K562 (cell line): ENCODE measurements around the gene PRKCE. TPM values are rescaled to one million over a fixed set of nuclear protein-coding genes. Genes with fewer than 3 reads are reported as not detected.

Source experiments
- ATAC-seq: fragments of 200-7000 bp; cut with Tn5 transposase; 3 replicates; pipeline ENCODE4 v1.9.1; 2020; ENCODE audit warnings: moderate library complexity
- BruUV-seq: library from RNA; stranded (reverse); fragments of 400-500 nt; replicated peaks from 2 replicates; lab custom pipeline; 2021; lab: Mats Ljungman, UMichigan
- CTCF ChIA-PET: fragments of 300-600 bp; formaldehyde crosslinking; extraction: SDS; loops from one replicate; lab custom pipeline; 2021; ENCODE audit warnings: low intra/inter-chr PET ratio; lab: Yijun Ruan, JAX
- POLR2A ChIA-PET: fragments of 300-600, 350-650 bp; sonication (Branson Sonifier 250); formaldehyde crosslinking; extraction: SDS; loops from one replicate; lab custom pipeline; 2021; ENCODE audit warnings: antibody characterized with exemption, inconsistent platforms; lab: Yijun Ruan, JAX
- DNase-seq, 4 experiments: peaks; one replicate each; pipeline versions ENCODE4 v3.0.0 to v3.0.0-alpha.2; 2011 to 2018; ENCODE audit warnings: low spot score in 3 of 4, mixed read lengths in 3 of 4; ENCODE audit errors: extremely low read depth in 1 of 4
- FAIRE-seq: peaks from 2 replicates; lab custom pipeline; 2011; peaks lifted over from hg19 to GRCh38; lab: Jason Lieb, UNC
- H2AFZ ChIP-seq: 2 replicates; pipeline ENCODE4 v1.6.0; 2011; ENCODE audit warnings: low read depth, low read length, control low read depth, inconsistent platforms
- H3K27ac ChIP-seq: fragments of 200-600 bp; 3 replicates; pipeline ENCODE4 v1.8.0; 2011; ENCODE audit warnings: low read depth, mild to moderate bottlenecking, control low read depth, inconsistent platforms, low read length, moderate library complexity, mixed read lengths; ENCODE audit errors: extremely low read depth
- H3K27me3 ChIP-seq, 2 experiments: fragments of 300-600 bp in 1 of 2; 2 replicates in 1 of 2; 3 replicates in 1 of 2; pipeline versions ENCODE4 v1.6.0 to v1.8.0; 2011; ENCODE audit warnings: inconsistent platforms in 2 of 2, low read length in 2 of 2, mild to moderate bottlenecking in 1 of 2, mixed read lengths in 1 of 2, moderate library complexity in 1 of 2; ENCODE audit not compliant: control insufficient read depth in 2 of 2, insufficient read depth in 2 of 2
- H3K36me3 ChIP-seq: fragments of 300-600 bp; 3 replicates; pipeline ENCODE4 v1.8.0; 2011; ENCODE audit warnings: mild to moderate bottlenecking, low read length, inconsistent platforms; ENCODE audit not compliant: control insufficient read depth, insufficient read depth
- H3K4me1 ChIP-seq, 2 experiments: fragments of 200-600 bp in 1 of 2; replicated peaks in 1 of 2; 2 replicates in 1 of 2; 3 replicates in 1 of 2; pipeline versions ENCODE4 v1.5.1 to v1.8.0; 2011; ENCODE audit warnings: inconsistent platforms in 2 of 2, low read length in 2 of 2, mild to moderate bottlenecking in 1 of 2, mixed read lengths in 1 of 2, moderate library complexity in 1 of 2; ENCODE audit not compliant: control insufficient read depth in 2 of 2, insufficient read depth in 2 of 2
- H3K4me2 ChIP-seq: 2 replicates; pipeline ENCODE4 v1.6.1; 2011; ENCODE audit warnings: low read length, control low read depth, inconsistent platforms, mixed read lengths; ENCODE audit not compliant: insufficient read depth
- H3K4me3 ChIP-seq: fragments of 200-600 bp; sonication (generic), shearing (Covaris generic); 2 replicates; pipeline ENCODE4 v1.5.1; 2016; ENCODE audit warnings: control low read depth, inconsistent platforms
- H3K79me2 ChIP-seq: fragments of 200-600 bp; 3 replicates; pipeline ENCODE4 v1.8.0; 2011; ENCODE audit warnings: low read length, inconsistent platforms; ENCODE audit not compliant: control insufficient read depth, insufficient read depth
- H3K9ac ChIP-seq, 2 experiments: 2 replicates each; pipeline versions ENCODE4 v1.6.0 to v1.6.1; 2011; ENCODE audit warnings: low read depth in 2 of 2, low read length in 2 of 2, control low read depth in 1 of 2, inconsistent platforms in 1 of 2, mild to moderate bottlenecking in 1 of 2, mixed read lengths in 1 of 2; ENCODE audit not compliant: insufficient read depth in 1 of 2
- H3K9me1 ChIP-seq: one replicate; pipeline ENCODE4 v1.6.0; 2011; ENCODE audit warnings: inconsistent platforms, mild to moderate bottlenecking, low read length, moderate library complexity; ENCODE audit not compliant: control insufficient read depth, insufficient read depth
- H3K9me3 ChIP-seq: replicated peaks from 2 replicates; pipeline ENCODE4 v1.5.1; 2011; ENCODE audit warnings: low read depth, low read length, inconsistent platforms; ENCODE audit not compliant: control insufficient read depth, insufficient read depth
- H4K20me1 ChIP-seq: replicated peaks from 2 replicates; pipeline ENCODE4 v1.6.1; 2011; ENCODE audit warnings: low read length, inconsistent platforms, mixed read lengths; ENCODE audit not compliant: control insufficient read depth, insufficient read depth
- ADNP ChIP-seq: fragments of 200-800 bp; sonication (Bioruptor generic); IDR thresholded peaks from 2 replicates; pipeline ENCODE4 v1.6.1; 2016; ENCODE audit warnings: missing genetic modification characterization, missing compliant biosample characterization
- ATF2 ChIP-seq: sonication (generic); formaldehyde crosslinking; IDR thresholded peaks from 2 replicates; pipeline ENCODE4 v1.8.1; 2022; ENCODE audit warnings: missing genetic modification reagents
- CCAR2 ChIP-seq: fragments of 200-400 bp; formaldehyde crosslinking; IDR thresholded peaks from 2 replicates; pipeline ENCODE4 v1.6.1; 2017; ENCODE audit warnings: mild to moderate bottlenecking, low read depth, low read length
- CTCF ChIP-seq, 3 experiments: IDR thresholded peaks in 2 of 3; conservative IDR thresholded peaks in 1 of 3; 2 replicates each; pipeline ENCODE4 v1.5.1; 2011 to 2012; ENCODE audit warnings: low read length in 3 of 3, mild to moderate bottlenecking in 3 of 3, control low read depth in 2 of 3, improper control_type of control experiment in 1 of 3, inconsistent platforms in 1 of 3, low read depth in 1 of 3, mixed read lengths in 1 of 3, moderate library complexity in 1 of 3; ENCODE audit not compliant: insufficient read depth in 2 of 3
- E4F1 ChIP-seq: fragments of 250-450 bp; sonication (Bioruptor Pico); IDR thresholded peaks from 2 replicates; pipeline ENCODE4 v1.5.0; 2021; ENCODE audit warnings: mild to moderate bottlenecking, borderline replicate concordance
- ERF ChIP-seq: fragments of 450-650 bp; formaldehyde crosslinking; IDR thresholded peaks from 2 replicates; pipeline ENCODE4 v1.4.0; 2020; ENCODE audit warnings: mild to moderate bottlenecking, mixed read lengths
- FOXA1 ChIP-seq: fragments of 450-650 bp; IDR thresholded peaks from 2 replicates; pipeline ENCODE4 v1.6.1; 2016; ENCODE audit warnings: mild to moderate bottlenecking, borderline replicate concordance
- HBP1 ChIP-seq: fragments of 450-650 bp; formaldehyde crosslinking; IDR thresholded peaks from 2 replicates; pipeline ENCODE4 v1.4.0; 2022; ENCODE audit warnings: missing genetic modification characterization
- HDAC8 ChIP-seq: fragments of 450-650 bp; IDR thresholded peaks from 2 replicates; pipeline ENCODE4 v1.6.1; 2016; ENCODE audit warnings: mild to moderate bottlenecking, missing genetic modification characterization, moderate library complexity, missing compliant biosample characterization
- MYBL2 ChIP-seq, 2 experiments: fragments of 450-650 bp in 1 of 2; sonication (generic) in 1 of 2; formaldehyde crosslinking in 1 of 2; IDR thresholded peaks; 2 replicates each; pipeline versions ENCODE4 v1.6.1 to v1.8.1; 2017 to 2022; ENCODE audit warnings: borderline replicate concordance in 1 of 2, inconsistent platforms in 1 of 2, low read depth in 1 of 2, mild to moderate bottlenecking in 1 of 2, missing genetic modification reagents in 1 of 2, moderate library complexity in 1 of 2
- ZNF133 ChIP-seq: fragments of 250-450 bp; sonication (Bioruptor Pico); IDR thresholded peaks from 2 replicates; pipeline ENCODE4 v1.4.0; 2020; ENCODE audit warnings: mild to moderate bottlenecking
- ZNF24 ChIP-seq: fragments of 450-650 bp; IDR thresholded peaks from 2 replicates; pipeline ENCODE4 v1.6.1; 2016
- ZNF280A ChIP-seq: fragments of 450-650 bp; IDR thresholded peaks from 2 replicates; pipeline ENCODE4 v1.6.1; 2018; ENCODE audit warnings: mild to moderate bottlenecking, low read depth; ENCODE audit not compliant: partially characterized antibody
- ZNF668 ChIP-seq: fragments of 250-450 bp; sonication (Bioruptor Pico); IDR thresholded peaks from 2 replicates; pipeline ENCODE4 v1.8.0; 2022; ENCODE audit warnings: mild to moderate bottlenecking, inconsistent platforms
- WGBS: fragments of 100-300 bp; shearing (Covaris generic); methylation state at CpG from one replicate; pipeline ENCODE4 v1.1.6; 2016; ENCODE audit warnings: low coverage, mixed read lengths; ENCODE audit not compliant: insufficient coverage; ENCODE audit errors: missing lambda C conversion rate; 5-methylcytosine and 5-hydroxymethylcytosine counted together
- in situ Hi-C: fragments of 300-500 bp; cut with MboI; formaldehyde crosslinking; loops from 4 replicates; pipeline ENCODE4 v1.15.0; 2018; ENCODE audit warnings: inconsistent platforms, mixed read lengths
- intact Hi-C: fragments of 100-400 bp; cut with micrococcal nuclease; formaldehyde crosslinking; loops from 2 replicates; pipeline ENCODE4 v1.14.2; 2022
- polyA plus RNA-seq, 8 experiments: library from polyadenylated mRNA; depleted of rRNA in 4 of 8; stranded (reverse) in 5 of 8; unstranded in 3 of 8; fragments of >200 nt; fragmentation: Nextera tagmentation in 2 of 8; fragmentation: Illumina TruSeq in 1 of 8; extraction: Ambion mirVana in 2 of 8; extraction: Trizol in 1 of 8; gene quantifications; 2 replicates each; pipeline versions ENCODE4 v1.2.1 to v1.2.3, GENCODE V29; 2011 to 2014; ENCODE audit warnings: inconsistent platforms in 1 of 8, missing spikeins in 1 of 8
- total RNA-seq, 7 experiments: library from RNA; depleted of rRNA in 6 of 7; stranded (reverse); fragments of >200 nt in 6 of 7; fragmentation: Illumina TruSeq in 2 of 7; extraction: Trizol in 2 of 7; gene quantifications; 2 replicates each; pipeline versions ENCODE4 v1.2.1 to v1.2.3, GENCODE V29; 2011 to 2021; ENCODE audit warnings: low replicate concordance in 1 of 7

PRKCE gene
- total and polyA plus RNA-seq, 9 of the 15 experiments (the other 6 are each of a cell fraction or from before 2014, with no cell fraction given) = 0.06 to 1.0 (median 0.22) TPM; not detected in 1

GRCh38 chr2:45668509-45668908, 17.0 kb downstream of the PRKCE start:
- in situ Hi-C loops = no loop called here
- no peak overlapping the region for H3K4me2 ChIP-seq
- peaks cover 5 to 7% of the 10 kb centered on the region in 2 experiments; a peak in 4 of 5 replicates for H3K27me3 ChIP-seq
- no peak overlapping the region for H2AFZ ChIP-seq
- DNase-seq (no peak), ATAC-seq (no peak), FAIRE-seq (no peak)
- ChIA-PET CTCF (no interaction called here), POLR2A (no interaction called here)
- intact Hi-C loops = no loop called here
- BruUV-seq = no TSS peak
- peaks cover 0 to 4% of the 10 kb centered on the region in 2 experiments; a peak in 2 of 5 replicates for H3K4me1 ChIP-seq
- H3K79me2 ChIP-seq = no peaks in the 10 kb centered on the region
- no peaks in the 10 kb centered on the region for H3K9me3 ChIP-seq
- no peak overlapping the region for H3K27ac ChIP-seq
- no peaks in the 10 kb centered on the region for H3K9me1 ChIP-seq
- H4K20me1 ChIP-seq = no peaks in the 10 kb centered on the region
- WGBS = 25% methylated on average over 7 of the region's 7 CpGs
- H3K9ac ChIP-seq = no peak overlapping the region
- H3K4me3 ChIP-seq = no peak overlapping the region
- no peaks in the 10 kb centered on the region for H3K36me3 ChIP-seq
- TF ChIP-seq HBP1 = no peak
- no peak for TF ChIP-seq E4F1 (CRISPR knock-in tag)
- no peak for TF ChIP-seq FOXA1
- TF ChIP-seq ZNF24 = no peak
- no peak for TF ChIP-seq ZNF280A
- peak; percentile 74 for TF ChIP-seq ADNP (tag)
- no peak for TF ChIP-seq MYBL2 (IDR thresholded peaks at IDR 0.05; ENCODE audit: low read depth)
- no peak for TF ChIP-seq MYBL2 (CRISPR knock-in tag; IDR thresholded peaks at IDR 0.05; ENCODE audit: borderline replicate concordance)
- TF ChIP-seq CCAR2 = no peak
- TF ChIP-seq ERF (CRISPR knock-in tag) = no peak
- TF ChIP-seq ZNF668 (CRISPR knock-in tag) = no peak
- TF ChIP-seq ATF2 = no peak
- TF ChIP-seq HDAC8 (tag) = no peak
- no peak for TF ChIP-seq CTCF (IDR thresholded peaks at IDR 0.05 in 2 of 3, conservative IDR thresholded peaks at IDR 0.05 in 1 of 3; ENCODE audit: insufficient read depth in 2 of 3, low read depth in 1 of 3, low read length in 3 of 3)
- TF ChIP-seq ZNF133 (CRISPR knock-in tag) = no peak
